Keratinocyte (primary cell): ENCODE data around the gene LRIG1.

Experiments used
- EZH2 ChIP-seq: IDR thresholded peaks from one replicate; pipeline ENCODE4 v1.6.1; 2012; ENCODE audit warnings: inconsistent platforms, mild to moderate bottlenecking, low read length, moderate library complexity
- TF ChIP-seq, protein P1 (sequence below), 3 experiments: IDR thresholded peaks in 1 of 3; conservative IDR thresholded peaks in 1 of 3; optimal IDR thresholded peaks in 1 of 3; 2 replicates in 2 of 3; 3 replicates in 1 of 3; pipeline versions ENCODE3 to v1.5.1; 2011; ENCODE audit warnings: low read length in 3 of 3, mild to moderate bottlenecking in 3 of 3, moderate library complexity in 2 of 3, control low read depth in 1 of 3, inconsistent platforms in 1 of 3; ENCODE audit not compliant: insufficient read depth in 2 of 3; ENCODE audit errors: extremely low read depth in 1 of 3

DNA sequence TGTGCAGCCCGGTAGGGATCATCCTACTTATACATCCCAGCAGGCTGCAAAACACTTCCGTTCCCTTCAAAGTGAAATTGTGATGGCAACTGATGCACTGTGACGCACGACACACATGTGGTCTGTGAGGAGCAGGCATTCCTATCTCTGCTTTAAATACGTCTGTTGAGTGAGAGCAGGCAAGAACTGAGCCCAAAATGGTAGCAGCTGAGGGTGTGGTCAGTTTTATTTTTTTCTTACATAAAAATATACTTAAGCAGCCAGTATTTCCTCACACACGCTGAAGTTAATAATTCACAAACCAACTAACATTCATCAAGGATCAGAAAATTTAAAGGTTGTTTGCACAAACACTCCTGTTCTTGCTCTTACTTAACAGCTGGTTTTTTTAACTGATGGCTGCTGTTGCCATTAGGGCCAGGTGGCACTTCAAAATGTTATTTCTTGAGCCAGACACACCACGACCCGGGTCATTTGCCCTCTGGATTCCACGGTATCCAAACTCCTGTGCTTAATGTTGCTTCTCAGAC, 23.9 kb downstream of the LRIG1 start:
- TF ChIP-seq, protein P1, sequence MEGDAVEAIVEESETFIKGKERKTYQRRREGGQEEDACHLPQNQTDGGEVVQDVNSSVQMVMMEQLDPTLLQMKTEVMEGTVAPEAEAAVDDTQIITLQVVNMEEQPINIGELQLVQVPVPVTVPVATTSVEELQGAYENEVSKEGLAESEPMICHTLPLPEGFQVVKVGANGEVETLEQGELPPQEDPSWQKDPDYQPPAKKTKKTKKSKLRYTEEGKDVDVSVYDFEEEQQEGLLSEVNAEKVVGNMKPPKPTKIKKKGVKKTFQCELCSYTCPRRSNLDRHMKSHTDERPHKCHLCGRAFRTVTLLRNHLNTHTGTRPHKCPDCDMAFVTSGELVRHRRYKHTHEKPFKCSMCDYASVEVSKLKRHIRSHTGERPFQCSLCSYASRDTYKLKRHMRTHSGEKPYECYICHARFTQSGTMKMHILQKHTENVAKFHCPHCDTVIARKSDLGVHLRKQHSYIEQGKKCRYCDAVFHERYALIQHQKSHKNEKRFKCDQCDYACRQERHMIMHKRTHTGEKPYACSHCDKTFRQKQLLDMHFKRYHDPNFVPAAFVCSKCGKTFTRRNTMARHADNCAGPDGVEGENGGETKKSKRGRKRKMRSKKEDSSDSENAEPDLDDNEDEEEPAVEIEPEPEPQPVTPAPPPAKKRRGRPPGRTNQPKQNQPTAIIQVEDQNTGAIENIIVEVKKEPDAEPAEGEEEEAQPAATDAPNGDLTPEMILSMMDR (optimal IDR thresholded peaks at IDR 0.05 in 1 of 3, IDR thresholded peaks at IDR 0.05 in 1 of 3, conservative IDR thresholded peaks at IDR 0.05 in 1 of 3; ENCODE audit: extremely low read depth in 1 of 3, insufficient read depth in 2 of 3, low read length in 3 of 3) = no peak
- no peak for TF ChIP-seq EZH2
